Stimulated activated memory B cell treated with anti-CD40 and anti-IgM and Interleukin-4, amounts not matched to agents 10 μg/mL and 1 μg/mL and 100 μg/mL, for 72 hours (primary cell): ENCODE results near the gene BMP10.
A peak's percentile ranks its signal among the peaks of the same experiment; 100 is the strongest.

Experiments
- ATAC-seq: fragments of 150-1000 bp; cut with Tn5 transposase; 2 replicates; pipeline ENCODE4 v1.10.0; 2021
- H3K27ac Mint-ChIP-seq: one replicate; pipeline ENCODE4 v1.8.0; 2022; ENCODE audit warnings: mild to moderate bottlenecking, mixed read lengths
- H3K27me3 Mint-ChIP-seq: one replicate; pipeline ENCODE4 v1.8.0; 2022; ENCODE audit warnings: mixed read lengths
- H3K36me3 Mint-ChIP-seq: one replicate; pipeline ENCODE4 v1.8.0; 2022; ENCODE audit warnings: mixed read lengths
- H3K4me1 Mint-ChIP-seq: one replicate; pipeline ENCODE4 v1.8.0; 2022; ENCODE audit warnings: mixed read lengths
- H3K4me3 Mint-ChIP-seq: one replicate; pipeline ENCODE4 v1.8.0; 2022; ENCODE audit warnings: mild to moderate bottlenecking, moderate library complexity, mixed read lengths
- H3K9me3 Mint-ChIP-seq: one replicate; pipeline ENCODE4 v1.8.0; 2022; ENCODE audit warnings: mixed read lengths

BMP10 gene

GRCh38 chr2:68827666-68828065 is 43.5 kb downstream of the BMP10 start:
- Mint-ChIP-seq H3K4me3 (no peak overlapping the region), H3K9me3 (no peaks in the 10 kb centered on the region), H3K4me1 (peaks cover 83% of the 10 kb centered on the region), H3K27ac (peak overlapping the region; percentile 68), H3K27me3 (no peaks in the 10 kb centered on the region), H3K36me3 (peaks cover 52% of the 10 kb centered on the region)
- ATAC-seq, result no peak

DNA sequence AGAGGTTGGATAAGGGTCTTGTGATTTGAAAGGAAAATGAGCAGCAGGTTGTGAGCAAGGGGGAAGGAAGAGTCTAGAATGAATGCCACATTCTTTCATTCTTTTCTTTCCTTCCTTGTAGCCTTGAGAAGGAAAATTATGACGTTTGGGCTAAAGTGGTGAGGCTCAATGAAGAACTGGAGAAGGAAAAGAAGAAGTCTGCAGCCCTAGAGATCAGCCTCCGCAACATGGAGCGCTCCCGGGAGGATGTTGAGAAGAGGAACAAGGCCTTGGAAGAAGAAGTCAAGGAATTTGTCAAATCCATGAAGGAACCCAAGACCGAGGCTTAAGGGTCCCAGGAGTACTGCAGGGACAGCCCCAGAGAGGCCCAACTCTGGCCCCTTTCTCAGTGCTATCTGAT is 45.3 kb downstream of the BMP10 start:
- Mint-ChIP-seq H3K36me3 (peaks cover 62% of the 10 kb centered on the region), H3K27me3 (no peaks in the 10 kb centered on the region), H3K9me3 (no peaks in the 10 kb centered on the region), H3K27ac (peak overlapping the region; percentile 60), H3K4me3 (no peak overlapping the region), H3K4me1 (peaks cover 71% of the 10 kb centered on the region)
- ATAC-seq, result no peak

DNA sequence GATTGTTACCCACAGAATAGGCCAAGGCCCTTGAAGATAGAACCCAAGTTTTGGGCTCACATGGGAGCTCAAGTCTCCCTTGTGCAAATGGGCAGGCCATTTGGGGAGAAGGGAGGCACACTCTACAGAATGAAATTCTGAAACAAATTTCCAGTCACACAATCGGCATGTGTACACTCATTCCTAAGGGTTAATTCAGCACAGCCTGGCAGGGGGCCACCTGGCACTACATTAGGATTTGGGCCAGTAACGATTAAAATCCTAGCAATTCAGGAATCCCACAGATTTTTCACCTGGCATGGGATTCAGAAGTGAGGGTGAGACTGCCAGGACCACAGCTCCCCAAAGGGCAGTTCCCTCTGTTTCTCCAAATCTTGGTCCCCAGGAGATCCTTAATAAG is 46.4 kb downstream of the BMP10 start:
- no peak for ATAC-seq
- H3K27ac Mint-ChIP-seq, result peak overlapping the region; percentile 60
- H3K36me3 Mint-ChIP-seq, result peaks cover 67% of the 10 kb centered on the region
- H3K4me1 Mint-ChIP-seq, result peaks cover 65% of the 10 kb centered on the region
- H3K9me3 Mint-ChIP-seq, result no peaks in the 10 kb centered on the region
- H3K4me3 Mint-ChIP-seq, result no peak overlapping the region
- no peaks in the 10 kb centered on the region for H3K27me3 Mint-ChIP-seq

- H3K27ac Mint-ChIP-seq, result peak overlapping the region; percentile 60
- H3K36me3 Mint-ChIP-seq, result peaks cover 82% of the 10 kb centered on the region
- H3K9me3 Mint-ChIP-seq, result no peaks in the 10 kb centered on the region
- peaks cover 40% of the 10 kb centered on the region for H3K4me1 Mint-ChIP-seq
- H3K4me3 Mint-ChIP-seq, result no peak overlapping the region
- no peak for ATAC-seq
- H3K27me3 Mint-ChIP-seq, result no peaks in the 10 kb centered on the region
Observed at GRCh38 chr2:68822207-68822872, 48.9 kb downstream of the BMP10 start.

GRCh38 chr2:68819556-68819955 is 51.6 kb downstream of the BMP10 start:
- Mint-ChIP-seq H3K36me3 (peaks cover 80% of the 10 kb centered on the region), H3K27ac (peak overlapping the region; percentile 78), H3K27me3 (no peaks in the 10 kb centered on the region), H3K4me3 (no peak overlapping the region), H3K4me1 (peaks cover 19% of the 10 kb centered on the region), H3K9me3 (no peaks in the 10 kb centered on the region)
- ATAC-seq, result no peak

GRCh38 chr2:68817306-68817705 is 53.9 kb downstream of the BMP10 start:
- no peak overlapping the region for H3K4me3 Mint-ChIP-seq
- H3K4me1 Mint-ChIP-seq, result peaks cover 15% of the 10 kb centered on the region
- no peaks in the 10 kb centered on the region for H3K27me3 Mint-ChIP-seq
- no peak for ATAC-seq
- peaks cover 79% of the 10 kb centered on the region for H3K36me3 Mint-ChIP-seq
- H3K27ac Mint-ChIP-seq, result peak overlapping the region; percentile 70
- no peaks in the 10 kb centered on the region for H3K9me3 Mint-ChIP-seq
